GM23248 (cell line): ENCODE data around the gene FAM229A.

ENCODE experiments used
- EZH2 ChIP-seq: fragments of 200-600 bp; sonication (generic); IDR thresholded peaks from 2 replicates; pipeline ENCODE4 v1.6.1; 2018; ENCODE audit warnings: antibody characterized with exemption, mild to moderate bottlenecking; ENCODE audit not compliant: insufficient read depth, poor library complexity, severe bottlenecking
- EZH2phosphoT487 ChIP-seq: fragments of 200-600 bp; sonication (generic); IDR thresholded peaks from 2 replicates; pipeline ENCODE4 v1.6.1; 2018; ENCODE audit warnings: antibody characterized with exemption, moderate library complexity, mild to moderate bottlenecking, low read depth; ENCODE audit not compliant: insufficient read depth

- TF ChIP-seq EZH2phosphoT487 (no peak), EZH2 (no peak)
Measured at GRCh38 chr1:32335535-32335789, 26.8 kb downstream of the FAM229A start.
